GM13976 (cell line): ENCODE measurements around the gene HSD17B2.

Experiments
- DNase-seq: peaks from one replicate; pipeline ENCODE4 v3.0.0; 2012; ENCODE audit warnings: low spot score
- in situ Hi-C: fragments of 300-500 bp; cut with MboI; formaldehyde crosslinking; loops from one replicate; pipeline ENCODE4 v1.12.0; 2022; ENCODE audit warnings: low sequenced_read_pairs, mixed read lengths, inconsistent platforms; ENCODE audit not compliant: unreplicated experiment
- TF ChIP-seq, protein P1 (sequence below): IDR thresholded peaks from 2 replicates; pipeline ENCODE4 v1.5.1; 2012; ENCODE audit warnings: borderline replicate concordance, mild to moderate bottlenecking; ENCODE audit not compliant: insufficient read depth; ENCODE audit errors: extremely low read depth, missing control alignments, control extremely low read depth

HSD17B2 gene

DNA sequence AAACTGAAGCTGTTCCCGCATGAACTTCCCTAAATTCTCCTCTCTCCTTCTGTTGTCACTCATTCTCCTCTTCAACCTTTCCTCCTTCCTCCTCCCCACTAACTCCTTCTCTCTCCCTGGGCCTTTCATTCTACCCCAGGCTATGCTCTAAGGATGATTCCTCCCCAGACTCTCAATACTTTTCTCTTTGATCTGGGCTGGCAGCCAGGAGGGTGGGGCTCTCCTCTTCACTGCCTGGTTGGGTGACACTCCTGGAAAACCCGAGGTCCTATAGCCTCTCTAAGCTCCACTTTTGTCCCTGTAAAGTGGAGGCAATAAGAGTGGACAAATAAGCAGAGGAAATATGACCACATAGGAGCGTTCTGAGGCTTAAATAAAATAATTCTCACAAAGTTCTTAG, 46.2 kb downstream of the HSD17B2 start:
- TF ChIP-seq, protein P1, sequence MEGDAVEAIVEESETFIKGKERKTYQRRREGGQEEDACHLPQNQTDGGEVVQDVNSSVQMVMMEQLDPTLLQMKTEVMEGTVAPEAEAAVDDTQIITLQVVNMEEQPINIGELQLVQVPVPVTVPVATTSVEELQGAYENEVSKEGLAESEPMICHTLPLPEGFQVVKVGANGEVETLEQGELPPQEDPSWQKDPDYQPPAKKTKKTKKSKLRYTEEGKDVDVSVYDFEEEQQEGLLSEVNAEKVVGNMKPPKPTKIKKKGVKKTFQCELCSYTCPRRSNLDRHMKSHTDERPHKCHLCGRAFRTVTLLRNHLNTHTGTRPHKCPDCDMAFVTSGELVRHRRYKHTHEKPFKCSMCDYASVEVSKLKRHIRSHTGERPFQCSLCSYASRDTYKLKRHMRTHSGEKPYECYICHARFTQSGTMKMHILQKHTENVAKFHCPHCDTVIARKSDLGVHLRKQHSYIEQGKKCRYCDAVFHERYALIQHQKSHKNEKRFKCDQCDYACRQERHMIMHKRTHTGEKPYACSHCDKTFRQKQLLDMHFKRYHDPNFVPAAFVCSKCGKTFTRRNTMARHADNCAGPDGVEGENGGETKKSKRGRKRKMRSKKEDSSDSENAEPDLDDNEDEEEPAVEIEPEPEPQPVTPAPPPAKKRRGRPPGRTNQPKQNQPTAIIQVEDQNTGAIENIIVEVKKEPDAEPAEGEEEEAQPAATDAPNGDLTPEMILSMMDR, result no peak
- in situ Hi-C loops, result no loop called here
- no peak for DNase-seq

DNA sequence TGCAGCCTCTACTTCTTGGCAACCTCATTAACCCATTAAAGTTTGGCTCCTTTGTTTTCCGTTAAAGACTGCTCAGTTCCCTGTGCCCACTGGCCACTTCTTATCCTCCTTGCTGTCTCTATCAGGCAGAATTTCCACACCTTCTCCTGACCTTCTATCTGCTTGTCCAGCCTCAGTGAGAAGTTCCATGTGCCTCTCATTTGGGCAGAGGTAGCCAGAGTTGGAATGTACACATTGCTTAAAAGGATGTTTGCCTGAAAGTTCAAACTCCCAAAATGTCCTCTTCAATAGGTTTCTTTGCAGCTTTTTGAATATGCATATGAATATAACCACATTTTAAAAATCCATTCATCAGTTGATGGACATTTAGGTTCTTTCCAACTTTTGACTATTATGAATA, 47.0 kb downstream of the HSD17B2 start:
- TF ChIP-seq, protein P1, result no peak
- in situ Hi-C loops, result no loop called here
- DNase-seq, result no peak

DNA sequence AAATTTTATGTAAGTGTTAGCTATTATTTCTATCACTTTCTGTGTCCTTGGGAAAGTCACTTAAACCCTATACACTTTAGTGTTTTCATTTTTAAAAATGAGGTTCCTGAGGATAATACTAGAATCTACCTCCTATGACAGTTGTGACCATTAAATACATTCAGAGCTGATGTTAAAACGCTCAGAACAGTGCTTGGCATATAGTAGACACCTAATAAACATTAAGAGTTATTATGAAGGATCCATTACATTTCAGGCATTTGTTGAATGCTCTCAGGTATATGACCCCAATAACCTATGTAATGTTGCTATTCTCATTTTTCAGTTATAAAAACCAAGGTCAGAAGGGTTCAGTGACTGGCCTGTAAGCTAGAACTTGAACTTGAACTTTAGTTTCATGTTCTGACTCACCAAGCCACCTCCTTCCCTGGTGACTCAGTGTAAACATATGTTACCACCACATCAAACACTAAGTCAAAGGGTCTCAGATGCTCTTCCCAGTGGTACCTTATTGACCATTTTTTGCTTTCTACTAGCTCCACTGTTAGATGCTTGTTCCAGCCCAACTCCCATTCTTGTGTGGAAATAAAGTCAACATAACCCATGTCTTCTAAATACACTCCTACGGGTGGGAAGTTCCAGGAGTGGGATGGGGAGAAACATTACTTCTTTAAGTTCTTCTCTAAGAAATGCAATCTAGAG, 47.6 kb downstream of the HSD17B2 start:
- peak; percentile 13 for DNase-seq
- TF ChIP-seq, protein P1, result no peak
- in situ Hi-C loops, result no loop called here

DNA sequence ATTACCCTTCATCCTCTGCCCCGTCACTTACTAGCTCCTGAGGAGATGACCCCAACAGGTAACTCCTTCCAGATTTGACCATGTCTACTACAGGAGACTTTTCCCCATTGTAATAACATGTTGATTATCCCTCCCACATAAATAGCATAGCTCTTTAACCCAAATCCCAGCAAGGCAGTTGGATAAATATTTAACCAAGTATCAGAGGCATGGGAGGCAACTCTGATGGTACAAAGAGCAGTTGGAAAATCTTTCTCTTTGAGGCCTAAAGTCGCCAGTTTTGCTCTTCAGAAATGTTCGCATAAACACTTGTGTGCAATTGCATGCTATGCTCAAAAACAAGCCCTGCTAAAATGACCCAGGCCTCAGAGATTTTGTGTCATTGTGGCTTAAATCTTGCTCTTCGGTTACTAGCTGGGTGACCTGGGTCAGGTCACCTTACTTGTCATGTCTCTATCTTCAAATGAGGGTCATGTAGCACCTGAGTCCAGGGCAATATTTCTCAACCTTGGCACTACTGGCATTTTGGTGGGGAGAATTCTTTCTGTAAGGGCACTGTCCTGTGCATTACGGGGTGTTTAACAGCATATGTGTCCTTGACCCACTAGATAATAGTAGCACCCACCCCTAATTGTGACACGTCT, 48.8 kb downstream of the HSD17B2 start:
- TF ChIP-seq, protein P1, result no peak
- in situ Hi-C loops, result no loop called here
- DNase-seq, result no peak

DNA sequence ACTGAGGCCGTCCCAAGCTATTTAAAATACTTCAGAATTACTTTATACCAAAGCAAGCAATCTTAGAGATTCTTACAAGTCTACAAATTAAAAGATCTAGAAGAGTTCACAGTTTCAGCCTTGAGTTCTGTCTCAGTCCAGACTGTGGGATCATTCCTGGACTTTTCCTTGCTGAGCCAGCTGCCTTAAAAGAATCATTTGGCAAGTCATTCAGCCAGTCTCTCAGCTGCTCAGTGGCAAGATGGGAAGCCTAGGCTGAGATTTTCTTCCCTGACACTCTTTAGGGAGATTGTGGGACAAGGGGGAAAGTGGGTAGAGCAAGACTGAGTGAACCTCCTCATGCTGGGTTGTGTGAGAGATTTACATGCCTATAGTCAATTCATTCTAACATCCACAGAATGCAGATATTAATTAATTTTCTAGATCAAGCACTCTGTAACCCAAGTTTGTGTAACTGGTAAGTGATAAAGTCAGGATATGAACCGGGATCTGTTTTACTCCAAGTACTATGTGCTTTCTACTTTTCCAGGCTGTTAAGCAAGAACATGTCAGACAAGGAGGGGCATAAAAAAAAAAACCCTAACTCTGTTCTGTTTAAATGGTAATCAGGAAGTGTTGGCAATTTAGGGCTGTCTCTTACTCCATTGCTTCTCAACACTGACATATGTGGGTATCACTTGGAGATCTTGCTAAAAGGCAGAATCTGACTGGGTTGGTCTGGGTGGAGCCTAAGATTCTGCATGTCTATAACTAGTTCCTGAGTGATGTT, 50.1 kb downstream of the HSD17B2 start:
- TF ChIP-seq, protein P1, result no peak
- in situ Hi-C loops, result no loop called here

GRCh38 chr16:82088483-82088882, 53.4 kb downstream of the HSD17B2 start:
- TF ChIP-seq, protein P1, result no peak
- in situ Hi-C loops, result no loop called here
- no peak for DNase-seq

More for the DNA sequence above, 50.1 kb downstream of the HSD17B2 start:
- DNase-seq, result no peak
